ENCODE results near the gene WDR27. TPM values are rescaled to one million over a fixed set of nuclear protein-coding genes. Genes with fewer than 3 reads are reported as not detected.

The WDR27 gene
- 73.8 TPM for polyA plus RNA-seq
- long read RNA-seq, donor 1, partial matches to known transcripts: 6 of 8 reads
- long read RNA-seq, donor 1, other reads (novel, unspliced or antisense): 0 of 8 reads
- long read RNA-seq, donor 2, partial matches to known transcripts: 23 of 24 reads
- long read RNA-seq, donor 2, other reads (novel, unspliced or antisense): 0 of 24 reads
- long read RNA-seq, donor 3, partial matches to known transcripts: 0 of 4 reads
- long read RNA-seq, donor 3, other reads (novel, unspliced or antisense): 0 of 4 reads
- long read RNA-seq, donor 4, partial matches to known transcripts: 0 of 1 reads
- long read RNA-seq, donor 4, other reads (novel, unspliced or antisense): 0 of 1 reads
- long read RNA-seq, donor 5, partial matches to known transcripts: 0 of 3 reads
- long read RNA-seq, donor 5, other reads (novel, unspliced or antisense): 0 of 3 reads
- long read RNA-seq, donor 6, partial matches to known transcripts: 0 of 2 reads
- long read RNA-seq, donor 6, other reads (novel, unspliced or antisense): 0 of 2 reads
- long read RNA-seq, donor 7, partial matches to known transcripts: 0 of 1 reads
- long read RNA-seq, donor 7, other reads (novel, unspliced or antisense): 0 of 1 reads
- long read RNA-seq, donor 8, partial matches to known transcripts: 8 of 11 reads
- long read RNA-seq, donor 8, other reads (novel, unspliced or antisense): 0 of 11 reads
- long read RNA-seq, donor 9, partial matches to known transcripts: 0 of 4 reads
- long read RNA-seq, donor 9, other reads (novel, unspliced or antisense): 0 of 4 reads
- long read RNA-seq, donor 10, partial matches to known transcripts: 12 of 13 reads
- long read RNA-seq, donor 10, other reads (novel, unspliced or antisense): 0 of 13 reads
- long read RNA-seq, donor 11, partial matches to known transcripts: 5 of 6 reads
- long read RNA-seq, donor 11, other reads (novel, unspliced or antisense): 0 of 6 reads

- Histone ChIP-seq H3K36me3 (ENCODE audit: control insufficient read depth, insufficient read depth, low read length) (peaks cover 12% of the 10 kb centered on the region), H3K9me3 (ENCODE audit: control insufficient read depth, low read depth, low read length) (peaks cover 4% of the 10 kb centered on the region), H3K27ac (ENCODE audit: low read length) (peak within 1 kb of the TSS; percentile 96), H3K4me1 (ENCODE audit: control insufficient read depth, insufficient read depth, low read length) (peaks cover 19% of the 10 kb centered on the region), H3K27me3 (ENCODE audit: control insufficient read depth, insufficient read depth, low read length) (no peaks in the 10 kb centered on the region), H3K4me3 (ENCODE audit: low read length) (peak within 1 kb of the TSS; percentile 92)
- no CpG with 5 or more reads among the region's 92 CpGs for WGBS (ENCODE audit: insufficient coverage, low lambda C conversion rate)
- peak; percentile 97 for DNase-seq
Measured at GRCh38 chr6:169701954-169702839, at the start of gene WDR27, which contains the start of gene C6orf120. Gene WDR27, minus strand, starts transcription at chr6:169702029. Its CDS starts 13,024 bp downstream, at chr6:169689005. Gene C6orf120, plus strand, starts transcription at chr6:169702126. Its CDS starts 334 bp downstream, at chr6:169702460.

GRCh38 chr6:169746556-169746955, 44.7 kb upstream of the WDR27 start:
- Histone ChIP-seq H3K4me1 (ENCODE audit: control insufficient read depth, insufficient read depth, low read length) (peaks cover 4% of the 10 kb centered on the region), H3K36me3 (ENCODE audit: control insufficient read depth, insufficient read depth, low read length) (no peaks in the 10 kb centered on the region), H3K27ac (ENCODE audit: low read length) (no peak overlapping the region), H3K9me3 (ENCODE audit: control insufficient read depth, low read depth, low read length) (no peaks in the 10 kb centered on the region), H3K27me3 (ENCODE audit: control insufficient read depth, insufficient read depth, low read length) (no peaks in the 10 kb centered on the region), H3K4me3 (ENCODE audit: low read length) (no peak overlapping the region)
- no peak for DNase-seq
- no CpG with 5 or more reads among the region's 1 CpG for WGBS (ENCODE audit: insufficient coverage, low lambda C conversion rate)

GRCh38 chr6:169745405-169745804, 43.6 kb upstream of the WDR27 start:
- WGBS (ENCODE audit: insufficient coverage, low lambda C conversion rate): 80% methylated on average over 1 of the region's 3 CpGs
- Histone ChIP-seq H3K36me3 (ENCODE audit: control insufficient read depth, insufficient read depth, low read length) (no peaks in the 10 kb centered on the region), H3K9me3 (ENCODE audit: control insufficient read depth, low read depth, low read length) (no peaks in the 10 kb centered on the region), H3K4me3 (ENCODE audit: low read length) (no peak overlapping the region), H3K4me1 (ENCODE audit: control insufficient read depth, insufficient read depth, low read length) (peaks cover 4% of the 10 kb centered on the region), H3K27ac (ENCODE audit: low read length) (no peak overlapping the region), H3K27me3 (ENCODE audit: control insufficient read depth, insufficient read depth, low read length) (no peaks in the 10 kb centered on the region)
- no peak for DNase-seq

- H3K27me3 ChIP-seq (ENCODE audit: control insufficient read depth, insufficient read depth, low read length): no peaks in the 10 kb centered on the region
- no peak for DNase-seq
- no peaks in the 10 kb centered on the region for H3K9me3 ChIP-seq (ENCODE audit: control insufficient read depth, low read depth, low read length)
- H3K4me1 ChIP-seq (ENCODE audit: control insufficient read depth, insufficient read depth, low read length): no peaks in the 10 kb centered on the region
- H3K36me3 ChIP-seq (ENCODE audit: control insufficient read depth, insufficient read depth, low read length): no peaks in the 10 kb centered on the region
- no peak overlapping the region for H3K27ac ChIP-seq (ENCODE audit: low read length)
- H3K4me3 ChIP-seq (ENCODE audit: low read length): no peak overlapping the region
Measured at GRCh38 chr6:169741344-169741743, 39.5 kb upstream of the WDR27 start.

- Histone ChIP-seq H3K36me3 (ENCODE audit: control insufficient read depth, insufficient read depth, low read length) (no peaks in the 10 kb centered on the region), H3K9me3 (ENCODE audit: control insufficient read depth, low read depth, low read length) (no peaks in the 10 kb centered on the region), H3K27ac (ENCODE audit: low read length) (no peak overlapping the region), H3K4me3 (ENCODE audit: low read length) (no peak overlapping the region), H3K4me1 (ENCODE audit: control insufficient read depth, insufficient read depth, low read length) (no peaks in the 10 kb centered on the region), H3K27me3 (ENCODE audit: control insufficient read depth, insufficient read depth, low read length) (no peaks in the 10 kb centered on the region)
- DNase-seq: no peak
- no CpG with 5 or more reads among the region's 2 CpGs for WGBS (ENCODE audit: insufficient coverage, low lambda C conversion rate)
Measured at GRCh38 chr6:169738976-169739529, 37.2 kb upstream of the WDR27 start.

GRCh38 chr6:169738204-169738975, 36.6 kb upstream of the WDR27 start:
- DNase-seq: no peak
- Histone ChIP-seq H3K9me3 (ENCODE audit: control insufficient read depth, low read depth, low read length) (no peaks in the 10 kb centered on the region), H3K27ac (ENCODE audit: low read length) (no peak overlapping the region), H3K4me3 (ENCODE audit: low read length) (no peak overlapping the region), H3K27me3 (ENCODE audit: control insufficient read depth, insufficient read depth, low read length) (no peaks in the 10 kb centered on the region), H3K4me1 (ENCODE audit: control insufficient read depth, insufficient read depth, low read length) (no peaks in the 10 kb centered on the region), H3K36me3 (ENCODE audit: control insufficient read depth, insufficient read depth, low read length) (no peaks in the 10 kb centered on the region)
- WGBS (ENCODE audit: insufficient coverage, low lambda C conversion rate): 100% methylated on average over 1 of the region's 9 CpGs

- no peak overlapping the region for H3K4me3 ChIP-seq (ENCODE audit: low read length)
- DNase-seq: no peak
- no peaks in the 10 kb centered on the region for H3K36me3 ChIP-seq (ENCODE audit: control insufficient read depth, insufficient read depth, low read length)
- H3K27ac ChIP-seq (ENCODE audit: low read length): no peak overlapping the region
- no peaks in the 10 kb centered on the region for H3K4me1 ChIP-seq (ENCODE audit: control insufficient read depth, insufficient read depth, low read length)
- H3K9me3 ChIP-seq (ENCODE audit: control insufficient read depth, low read depth, low read length): no peaks in the 10 kb centered on the region
- no peaks in the 10 kb centered on the region for H3K27me3 ChIP-seq (ENCODE audit: control insufficient read depth, insufficient read depth, low read length)
Measured at GRCh38 chr6:169729961-169730360, 28.1 kb upstream of the WDR27 start.

- H3K4me3 ChIP-seq (ENCODE audit: low read length): no peak overlapping the region
- peaks cover under 1% of the 10 kb centered on the region for H3K4me1 ChIP-seq (ENCODE audit: control insufficient read depth, insufficient read depth, low read length)
- DNase-seq: no peak
- no peaks in the 10 kb centered on the region for H3K36me3 ChIP-seq (ENCODE audit: control insufficient read depth, insufficient read depth, low read length)
- H3K9me3 ChIP-seq (ENCODE audit: control insufficient read depth, low read depth, low read length): no peaks in the 10 kb centered on the region
- no peaks in the 10 kb centered on the region for H3K27me3 ChIP-seq (ENCODE audit: control insufficient read depth, insufficient read depth, low read length)
- H3K27ac ChIP-seq (ENCODE audit: low read length): no peak overlapping the region
Measured at GRCh38 chr6:169726963-169727362, 25.1 kb upstream of the WDR27 start.

GRCh38 chr6:169726049-169726400, 24.2 kb upstream of the WDR27 start:
- no peaks in the 10 kb centered on the region for H3K27me3 ChIP-seq (ENCODE audit: control insufficient read depth, insufficient read depth, low read length)
- no peak for DNase-seq
- H3K27ac ChIP-seq (ENCODE audit: low read length): no peak overlapping the region
- H3K36me3 ChIP-seq (ENCODE audit: control insufficient read depth, insufficient read depth, low read length): no peaks in the 10 kb centered on the region
- no CpG with 5 or more reads among the region's 1 CpG for WGBS (ENCODE audit: insufficient coverage, low lambda C conversion rate)
- H3K9me3 ChIP-seq (ENCODE audit: control insufficient read depth, low read depth, low read length): no peaks in the 10 kb centered on the region
- H3K4me3 ChIP-seq (ENCODE audit: low read length): no peak overlapping the region
- peaks cover 6% of the 10 kb centered on the region for H3K4me1 ChIP-seq (ENCODE audit: control insufficient read depth, insufficient read depth, low read length)

Data from large intestine (tissue), 12 donors.